GM12873 (cell line): Measurements from ENCODE around the gene PIGO.

Experiments
- CTCF ChIP-seq: IDR thresholded peaks from 2 replicates; pipeline ENCODE4 v1.5.1; 2012; ENCODE audit warnings: low read depth, mild to moderate bottlenecking, moderate library complexity, low read length, control low read depth; ENCODE audit not compliant: insufficient read depth; ENCODE audit errors: missing control alignments

PIGO gene

GRCh38 chr9:35104586-35104985 lies 8.2 kb upstream of the PIGO start:
- no peak for TF ChIP-seq CTCF

- TF ChIP-seq CTCF = no peak
These were observed 7.3 kb upstream of the PIGO start for GRCh38 chr9:35103660-35104191.

GRCh38 chr9:35102769-35103659 lies 6.6 kb upstream of the PIGO start, which contains the start of gene STOML2:
TSS of gene STOML2 (minus strand) at chr9:35103131. CDS start at chr9:35103094, 37 bp downstream.
- no peak for TF ChIP-seq CTCF

- TF ChIP-seq CTCF = no peak
These were observed 6.0 kb upstream of the PIGO start for GRCh38 chr9:35102465-35102768.

GRCh38 chr9:35097573-35097972 lies 1.2 kb upstream of the PIGO start:
- TF ChIP-seq CTCF = no peak

DNA sequence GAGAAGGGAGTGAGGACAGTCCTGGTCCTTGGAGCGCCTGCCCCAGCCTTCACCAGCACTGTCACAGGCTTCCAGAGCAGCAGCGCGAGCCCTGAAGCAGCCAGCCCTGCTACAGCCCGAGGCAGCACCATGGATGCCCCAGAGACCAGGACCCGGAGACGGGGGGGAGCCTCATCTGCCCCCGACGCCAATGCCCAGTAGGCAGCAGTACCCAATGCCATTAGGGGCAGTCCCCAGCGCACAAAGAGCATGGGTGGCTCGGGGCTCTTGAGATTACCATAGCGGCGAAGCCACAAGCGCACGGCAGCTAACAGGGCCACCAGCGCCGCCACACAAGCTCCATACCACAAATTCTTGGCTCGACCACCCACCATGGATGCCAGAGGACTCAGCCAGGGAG lies 4.9 kb downstream of the PIGO start:
- no peak for TF ChIP-seq CTCF

- no peak for TF ChIP-seq CTCF
These were observed 7.0 kb downstream of the PIGO start for GRCh38 chr9:35089434-35089833.
